Brain microvascular endothelial cell (primary cell): ENCODE results near the gene KHDRBS2.

Experiments
- DNase-seq: peaks from one replicate; pipeline ENCODE4 v3.0.0-alpha.2; 2020
- H3K27ac ChIP-seq: fragments of 250-450 bp; sonication (Bioruptor Pico); 2 replicates; pipeline ENCODE4 v1.5.1; 2020; ENCODE audit warnings: mild to moderate bottlenecking, moderate library complexity
- H3K27me3 ChIP-seq: fragments of 250-450 bp; sonication (Bioruptor Pico); replicated peaks from 2 replicates; pipeline ENCODE4 v1.5.1; 2020; ENCODE audit warnings: mild to moderate bottlenecking
- H3K36me3 ChIP-seq: fragments of 250-450 bp; sonication (Bioruptor Pico); replicated peaks from 2 replicates; pipeline ENCODE4 v1.5.1; 2020; ENCODE audit warnings: mild to moderate bottlenecking
- H3K4me3 ChIP-seq: 2 replicates; pipeline ENCODE4 v1.5.1; 2011; ENCODE audit warnings: low read depth, mild to moderate bottlenecking, control low read depth, low read length, moderate library complexity
- in situ Hi-C: cut with HindIII; loops from 2 replicates; pipeline ENCODE4 v1.10.0; 2017; ENCODE audit warnings: low sequenced_read_pairs, low pct_ligation_motif_present
- TF ChIP-seq, protein P1 (sequence below): IDR thresholded peaks from 2 replicates; pipeline ENCODE4 v1.5.1; 2011; ENCODE audit warnings: low read depth, mild to moderate bottlenecking, moderate library complexity, low read length, control low read depth, inconsistent platforms; ENCODE audit errors: missing control alignments

Gene KHDRBS2

DNA sequence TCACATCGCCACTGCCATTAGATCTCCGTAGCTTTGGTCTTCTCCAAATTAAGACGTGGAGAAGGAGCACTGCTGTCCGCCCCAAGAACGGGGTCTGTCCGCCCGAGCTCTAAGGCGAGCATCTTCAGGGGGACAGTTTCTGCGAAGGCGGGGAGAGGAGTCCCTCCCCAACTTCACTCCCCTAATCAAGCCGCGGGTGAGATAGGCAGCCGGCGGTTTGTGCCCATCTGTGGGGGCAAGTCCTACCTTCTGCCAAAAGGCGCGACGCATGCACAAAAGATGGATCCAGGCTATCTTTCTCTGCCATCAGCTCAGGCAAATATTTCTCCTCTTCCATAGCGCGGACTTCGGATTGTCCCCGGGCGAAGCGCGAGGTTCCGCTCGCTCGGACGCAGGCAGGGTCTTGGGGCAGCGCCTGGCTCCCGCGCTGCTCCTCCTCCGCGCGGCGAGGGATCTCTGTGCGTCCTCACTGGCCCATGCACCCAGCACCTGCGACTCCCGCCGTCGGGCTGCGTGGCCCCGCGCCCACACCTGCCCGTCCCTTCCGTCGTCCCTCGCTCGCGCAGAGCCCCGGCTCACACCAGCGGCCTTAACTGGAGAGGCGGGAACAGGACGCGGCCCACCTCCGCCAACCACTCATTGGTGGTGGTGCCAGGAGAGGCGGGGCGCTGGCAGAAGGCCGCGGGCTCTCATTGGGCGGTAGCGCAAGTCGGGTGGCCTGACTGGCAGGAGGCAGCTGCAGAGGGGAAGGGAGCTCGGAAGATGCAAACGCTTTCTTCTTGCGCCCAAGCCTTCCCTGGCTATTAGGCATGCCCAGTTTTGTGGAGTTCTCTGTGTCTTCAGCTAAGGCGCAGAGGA, at the start of gene KHDRBS2:
Gene KHDRBS2 (minus strand): TSS at position 614 of the 858 bp plus-strand sequence.
- no peak for DNase-seq
- no peaks in the 10 kb centered on the region for H3K27me3 ChIP-seq
- no peak within 1 kb of the TSS for H3K4me3 ChIP-seq
- no peak within 1 kb of the TSS for H3K27ac ChIP-seq
- in situ Hi-C loops = no loop called here
- TF ChIP-seq, protein P1, sequence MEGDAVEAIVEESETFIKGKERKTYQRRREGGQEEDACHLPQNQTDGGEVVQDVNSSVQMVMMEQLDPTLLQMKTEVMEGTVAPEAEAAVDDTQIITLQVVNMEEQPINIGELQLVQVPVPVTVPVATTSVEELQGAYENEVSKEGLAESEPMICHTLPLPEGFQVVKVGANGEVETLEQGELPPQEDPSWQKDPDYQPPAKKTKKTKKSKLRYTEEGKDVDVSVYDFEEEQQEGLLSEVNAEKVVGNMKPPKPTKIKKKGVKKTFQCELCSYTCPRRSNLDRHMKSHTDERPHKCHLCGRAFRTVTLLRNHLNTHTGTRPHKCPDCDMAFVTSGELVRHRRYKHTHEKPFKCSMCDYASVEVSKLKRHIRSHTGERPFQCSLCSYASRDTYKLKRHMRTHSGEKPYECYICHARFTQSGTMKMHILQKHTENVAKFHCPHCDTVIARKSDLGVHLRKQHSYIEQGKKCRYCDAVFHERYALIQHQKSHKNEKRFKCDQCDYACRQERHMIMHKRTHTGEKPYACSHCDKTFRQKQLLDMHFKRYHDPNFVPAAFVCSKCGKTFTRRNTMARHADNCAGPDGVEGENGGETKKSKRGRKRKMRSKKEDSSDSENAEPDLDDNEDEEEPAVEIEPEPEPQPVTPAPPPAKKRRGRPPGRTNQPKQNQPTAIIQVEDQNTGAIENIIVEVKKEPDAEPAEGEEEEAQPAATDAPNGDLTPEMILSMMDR = no peak
- no peaks in the 10 kb centered on the region for H3K36me3 ChIP-seq

DNA sequence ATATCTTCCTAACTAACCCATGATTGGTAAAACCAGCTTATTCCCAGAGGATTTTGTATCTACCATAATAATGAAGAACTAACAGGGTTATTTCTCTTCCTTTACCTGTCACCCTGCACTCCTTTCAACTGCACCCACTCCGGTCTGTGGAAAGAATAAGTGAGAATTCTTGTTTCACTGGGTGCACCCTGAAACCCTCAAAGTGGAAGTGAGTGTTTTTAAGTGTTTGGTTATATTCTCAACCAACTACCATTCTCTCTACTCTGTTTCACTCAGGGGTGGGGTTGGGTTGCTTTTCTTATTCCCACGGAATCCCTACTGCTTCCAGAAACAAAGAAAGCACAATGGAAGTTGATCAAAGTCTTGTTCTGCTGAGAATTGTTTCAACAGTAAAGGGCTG, 42.6 kb upstream of the KHDRBS2 start:
- TF ChIP-seq, protein P1 = no peak
- in situ Hi-C loops = no loop called here
- no peak overlapping the region for H3K4me3 ChIP-seq
- no peaks in the 10 kb centered on the region for H3K36me3 ChIP-seq
- no peak for DNase-seq
- no peak overlapping the region for H3K27ac ChIP-seq
- H3K27me3 ChIP-seq = no peaks in the 10 kb centered on the region

DNA sequence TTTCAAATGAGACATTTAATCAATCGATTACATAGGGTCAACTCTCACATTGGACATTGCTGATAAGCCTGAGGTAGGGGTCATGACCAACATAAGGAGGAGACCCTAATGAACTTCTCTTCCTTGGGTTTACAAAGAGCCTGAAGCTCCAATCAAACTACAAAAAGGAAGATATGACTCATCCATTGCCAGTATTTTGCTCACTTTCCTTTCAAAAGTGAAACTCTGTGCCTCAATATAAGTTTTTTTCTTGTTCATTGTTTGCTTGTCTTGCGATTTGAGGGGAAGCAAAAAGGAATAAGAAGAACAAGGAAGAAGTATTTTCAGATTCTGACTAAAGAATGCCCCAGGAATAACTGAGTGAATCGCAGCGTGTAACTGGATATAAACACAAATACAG, 38.8 kb upstream of the KHDRBS2 start:
- TF ChIP-seq, protein P1 = no peak
- no peak overlapping the region for H3K27ac ChIP-seq
- H3K36me3 ChIP-seq = no peaks in the 10 kb centered on the region
- DNase-seq = no peak
- H3K4me3 ChIP-seq = no peak overlapping the region
- in situ Hi-C loops = no loop called here
- H3K27me3 ChIP-seq = no peaks in the 10 kb centered on the region

DNA sequence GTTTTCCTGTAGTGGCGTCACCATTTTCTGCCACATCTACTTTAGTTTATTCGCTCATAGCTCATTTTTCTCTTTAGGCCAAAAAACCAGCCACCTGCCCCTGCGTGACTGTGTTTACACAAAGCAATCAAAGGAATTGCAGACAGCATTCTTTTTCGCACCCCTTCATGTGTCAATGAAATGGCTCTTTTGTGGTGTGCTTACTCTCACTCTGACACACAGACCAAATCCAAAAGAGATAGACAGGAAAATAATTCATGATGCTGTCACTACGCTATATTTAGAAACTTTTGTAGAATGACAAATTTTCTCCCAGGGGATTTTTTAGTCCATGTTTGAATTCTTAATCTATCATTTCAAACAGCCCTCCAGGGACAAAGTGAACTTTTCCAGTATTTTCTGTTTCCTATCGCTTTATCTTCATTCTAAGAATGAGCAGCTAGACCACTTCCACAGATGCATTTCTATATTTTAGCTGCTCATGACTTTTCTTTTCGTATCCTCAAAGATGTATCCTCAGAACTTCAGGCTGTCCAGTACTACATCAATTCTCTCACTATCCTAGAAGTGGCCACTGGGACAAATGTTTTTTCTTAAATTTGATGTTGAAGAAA, 37.9 kb upstream of the KHDRBS2 start:
- Histone ChIP-seq H3K27ac (no peak overlapping the region), H3K4me3 (no peak overlapping the region), H3K36me3 (no peaks in the 10 kb centered on the region), H3K27me3 (no peaks in the 10 kb centered on the region)
- no peak for DNase-seq
- TF ChIP-seq, protein P1 = no peak
- in situ Hi-C loops = no loop called here

DNA sequence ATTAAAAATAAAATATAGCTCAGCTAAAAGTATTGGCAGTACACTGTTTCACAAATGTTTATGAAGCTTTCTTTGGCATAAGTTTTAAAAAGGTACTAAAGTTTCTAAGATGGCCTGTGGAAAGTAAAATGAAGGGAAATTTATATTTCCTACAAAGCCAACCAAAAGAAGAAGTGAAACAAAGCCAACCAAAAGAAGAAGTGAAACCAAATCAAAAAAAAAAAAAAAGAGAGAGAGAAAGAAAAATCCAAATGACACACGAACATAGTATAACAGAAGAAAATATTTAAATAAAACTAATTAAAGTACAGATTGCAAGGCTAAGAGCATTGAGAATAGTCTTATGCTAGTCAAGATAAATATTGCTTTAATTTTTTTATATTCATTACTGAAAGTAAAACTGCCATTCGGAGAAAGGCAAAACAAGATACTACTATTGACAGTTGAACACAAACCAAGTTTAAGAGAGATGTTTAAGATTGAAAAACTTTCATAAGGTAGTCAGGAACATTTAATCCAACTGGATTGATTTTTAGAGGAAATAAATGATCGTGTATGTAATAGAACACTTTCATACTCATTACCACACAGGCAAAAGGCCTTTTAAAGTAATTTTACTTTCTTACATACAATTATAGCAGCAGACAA, 12.8 kb upstream of the KHDRBS2 start:
- DNase-seq = no peak
- no peaks in the 10 kb centered on the region for H3K27me3 ChIP-seq
- no peaks in the 10 kb centered on the region for H3K36me3 ChIP-seq
- H3K27ac ChIP-seq = no peak overlapping the region
- in situ Hi-C loops = no loop called here
- H3K4me3 ChIP-seq = no peak overlapping the region
- TF ChIP-seq, protein P1 = no peak
